Peyer's patch (tissue), 4 donors: ENCODE results near the gene MEF2D. TPM values are rescaled to one million over a fixed set of nuclear protein-coding genes. Genes with fewer than 3 reads are reported as not detected.

Experiments used
- DNase-seq, 3 donors: peaks; one replicate each; pipeline ENCODE4 v3.0.0-alpha.2; 2017 to 2019
- H3K27ac ChIP-seq, 4 donors: fragments of 200-600 bp; sonication (generic); one replicate each; pipeline ENCODE4 v1.5.1; 2016 to 2019
- H3K27me3 ChIP-seq, 2 donors: fragments of 200-600 bp; sonication (generic); one replicate each; pipeline ENCODE4 v1.5.1; 2019
- H3K36me3 ChIP-seq, 3 donors: fragments of 200-600 bp; sonication (generic); one replicate each; pipeline ENCODE4 v1.5.1; 2016 to 2019
- H3K4me1 ChIP-seq, 4 donors: fragments of 200-600 bp; sonication (generic); one replicate each; pipeline ENCODE4 v1.5.1; 2016 to 2019
- H3K4me3 ChIP-seq, 4 donors: fragments of 200-600 bp; sonication (generic); 1 replicate in 3 of 4; 2 replicates in 1 of 4; pipeline ENCODE4 v1.5.1; 2016 to 2019; ENCODE audit warnings: mild to moderate bottlenecking in 1 of 4
- H3K9me3 ChIP-seq, 4 donors: fragments of 200-600 bp; sonication (generic); one replicate each; pipeline ENCODE4 v1.5.1; 2016 to 2019; ENCODE audit warnings: mild to moderate bottlenecking in 1 of 4
- CTCF ChIP-seq, 6 experiments: fragments of 450-650 bp in 4 of 6; fragments of 200-600 bp in 2 of 6; sonication (generic) in 1 of 6; IDR thresholded peaks; one replicate each; pipeline ENCODE4 v1.5.1; 2017 to 2019; ENCODE audit warnings: antibody characterized with exemption in 6 of 6, mild to moderate bottlenecking in 3 of 6, moderate library complexity in 1 of 6
- POLR2A ChIP-seq, 2 donors: fragments of 450-650 bp; IDR thresholded peaks; one replicate each; pipeline ENCODE4 v1.5.1; 2017; ENCODE audit warnings: antibody characterized with exemption in 2 of 2, mild to moderate bottlenecking in 2 of 2, moderate library complexity in 2 of 2
- total RNA-seq, 4 donors: library from RNA; depleted of rRNA; stranded (reverse); fragments of >200 nt; gene quantifications; one replicate each; pipeline ENCODE4 v1.1.0, GENCODE V29; 2016

The MEF2D gene
- total RNA-seq, 4 donors from 2014 or later, result 46.8 to 97.4 (median 64.1) TPM

- no peaks in the 10 kb centered on the region for H3K9me3 ChIP-seq
- TF ChIP-seq POLR2A (IDR thresholded peaks at IDR 0.05) (no peak), CTCF (IDR thresholded peaks at IDR 0.05) (no peak)
- H3K27me3 ChIP-seq, result no peaks in the 10 kb centered on the region
- DNase-seq, result peak; percentile 64 to 74 (median 65)
- peaks cover 10 to 72% (median 58%) of the 10 kb centered on the region in 4 donors for H3K4me1 ChIP-seq
- H3K27ac ChIP-seq, result peak overlapping the region; percentile 96 to 99 (median 98)
- peak overlapping the region; percentile 94 to 99 (median 97) for H3K4me3 ChIP-seq
- H3K36me3 ChIP-seq, result peaks cover 0 to under 1% (median 0%) of the 10 kb centered on the region in 3 donors
Observed at GRCh38 chr1:156499842-156500542, 583 bp downstream of the MEF2D start.

GRCh38 chr1:156499194-156499841, 1.3 kb downstream of the MEF2D start:
- Histone ChIP-seq H3K36me3 (peaks cover 0 to 6% (median 0%) of the 10 kb centered on the region in 3 donors), H3K4me1 (peaks cover 6 to 73% (median 60%) of the 10 kb centered on the region in 4 donors), H3K9me3 (no peaks in the 10 kb centered on the region), H3K27ac (peak overlapping the region; percentile 96 to 99 (median 98)), H3K4me3 (peak overlapping the region; percentile 94 to 99 (median 97)), H3K27me3 (no peaks in the 10 kb centered on the region)
- TF ChIP-seq POLR2A (IDR thresholded peaks at IDR 0.05) (no peak), CTCF (IDR thresholded peaks at IDR 0.05) (no peak)
- peak in 2 of 3 donors; percentile 46 to 53 for DNase-seq

- no peak for TF ChIP-seq CTCF (IDR thresholded peaks at IDR 0.05)
- peak in 1 of 2 donors; percentile 16 for TF ChIP-seq POLR2A (IDR thresholded peaks at IDR 0.05)
- peak overlapping the region; percentile 96 to 99 (median 98) for H3K27ac ChIP-seq
- peaks cover 0 to 6% (median 0%) of the 10 kb centered on the region in 3 donors for H3K36me3 ChIP-seq
- peak overlapping the region; percentile 94 to 99 (median 97) for H3K4me3 ChIP-seq
- peaks cover 3 to 73% (median 62%) of the 10 kb centered on the region in 4 donors for H3K4me1 ChIP-seq
- no peaks in the 10 kb centered on the region for H3K27me3 ChIP-seq
- DNase-seq, result peak in 1 of 3 donors; percentile 53
- H3K9me3 ChIP-seq, result no peaks in the 10 kb centered on the region
Observed at GRCh38 chr1:156498432-156499193, 2.0 kb downstream of the MEF2D start.

- DNase-seq, result peak in 1 of 3 donors; percentile 48
- H3K27me3 ChIP-seq, result no peaks in the 10 kb centered on the region
- H3K27ac ChIP-seq, result peak overlapping the region; percentile 96 to 99 (median 98)
- H3K9me3 ChIP-seq, result no peaks in the 10 kb centered on the region
- H3K4me1 ChIP-seq, result peaks cover 3 to 73% (median 64%) of the 10 kb centered on the region in 4 donors
- TF ChIP-seq CTCF (IDR thresholded peaks at IDR 0.05), result no peak
- TF ChIP-seq POLR2A (IDR thresholded peaks at IDR 0.05), result no peak
- peaks cover 0 to 6% (median 0%) of the 10 kb centered on the region in 3 donors for H3K36me3 ChIP-seq
- H3K4me3 ChIP-seq, result peak overlapping the region in 3 of 4 donors; percentile 94 to 99 (median 97)
Observed at GRCh38 chr1:156497743-156498431, 2.7 kb downstream of the MEF2D start.
